Rectal smooth muscle tissue (tissue), 1 donor: ENCODE results near the gene PGPEP1.

Experiments
- H3K27ac ChIP-seq: one replicate; pipeline ENCODE4 v1.7.0; 2013; ENCODE audit warnings: low read depth, low read length, inconsistent platforms
- H3K27me3 ChIP-seq: one replicate; pipeline ENCODE4 v1.7.0; 2013; ENCODE audit warnings: low read length; ENCODE audit not compliant: control insufficient read depth, insufficient read depth
- H3K36me3 ChIP-seq: one replicate; pipeline ENCODE4 v1.7.0; 2013; ENCODE audit warnings: low read length; ENCODE audit not compliant: control insufficient read depth, insufficient read depth
- H3K4me1 ChIP-seq: one replicate; pipeline ENCODE4 v1.7.0; 2013; ENCODE audit warnings: low read length; ENCODE audit not compliant: control insufficient read depth, insufficient read depth
- H3K4me3 ChIP-seq: one replicate; pipeline ENCODE4 v1.7.0; 2013; ENCODE audit warnings: low read length
- H3K9ac ChIP-seq: one replicate; pipeline ENCODE4 v1.7.0; 2013; ENCODE audit warnings: low read length

Gene PGPEP1

GRCh38 chr19:18326772-18327171, 13.6 kb upstream of the PGPEP1 start:
- Histone ChIP-seq H3K36me3 (no peaks in the 10 kb centered on the region), H3K27me3 (no peaks in the 10 kb centered on the region), H3K27ac (no peak overlapping the region), H3K4me1 (peaks cover 24% of the 10 kb centered on the region), H3K4me3 (no peak overlapping the region), H3K9ac (no peak overlapping the region)

GRCh38 chr19:18328340-18329034, 11.9 kb upstream of the PGPEP1 start:
- peaks cover 13% of the 10 kb centered on the region for H3K4me1 ChIP-seq
- H3K27ac ChIP-seq, result peak overlapping the region; percentile 65
- H3K4me3 ChIP-seq, result peak overlapping the region; percentile 40
- no peak overlapping the region for H3K9ac ChIP-seq
- H3K36me3 ChIP-seq, result no peaks in the 10 kb centered on the region
- H3K27me3 ChIP-seq, result no peaks in the 10 kb centered on the region

- H3K4me1 ChIP-seq, result peaks cover 10% of the 10 kb centered on the region
- no peak overlapping the region for H3K9ac ChIP-seq
- H3K27ac ChIP-seq, result peak overlapping the region; percentile 65
- H3K4me3 ChIP-seq, result peak overlapping the region; percentile 40
- no peaks in the 10 kb centered on the region for H3K36me3 ChIP-seq
- H3K27me3 ChIP-seq, result no peaks in the 10 kb centered on the region
Measured at GRCh38 chr19:18329035-18329376, 11.4 kb upstream of the PGPEP1 start.

GRCh38 chr19:18330868-18331267, 9.5 kb upstream of the PGPEP1 start:
- peaks cover 10% of the 10 kb centered on the region for H3K4me1 ChIP-seq

GRCh38 chr19:18332917-18333530, 7.4 kb upstream of the PGPEP1 start:
- no peak overlapping the region for H3K4me3 ChIP-seq
- H3K9ac ChIP-seq, result no peak overlapping the region
- H3K27me3 ChIP-seq, result no peaks in the 10 kb centered on the region
- H3K27ac ChIP-seq, result no peak overlapping the region
- H3K4me1 ChIP-seq, result peaks cover 10% of the 10 kb centered on the region
- no peaks in the 10 kb centered on the region for H3K36me3 ChIP-seq

More at GRCh38 chr19:18330868-18331267, 9.5 kb upstream of the PGPEP1 start:
- Histone ChIP-seq H3K36me3 (no peaks in the 10 kb centered on the region), H3K27me3 (no peaks in the 10 kb centered on the region), H3K9ac (no peak overlapping the region), H3K4me3 (no peak overlapping the region), H3K27ac (no peak overlapping the region)

- Histone ChIP-seq H3K4me1 (peaks cover 8% of the 10 kb centered on the region), H3K27ac (no peak overlapping the region), H3K9ac (no peak overlapping the region), H3K4me3 (no peak overlapping the region), H3K27me3 (no peaks in the 10 kb centered on the region), H3K36me3 (no peaks in the 10 kb centered on the region)
Measured at GRCh38 chr19:18333680-18334079, 6.7 kb upstream of the PGPEP1 start.

- H3K36me3 ChIP-seq, result no peaks in the 10 kb centered on the region
- no peaks in the 10 kb centered on the region for H3K4me1 ChIP-seq
- H3K27me3 ChIP-seq, result no peaks in the 10 kb centered on the region
- no peak overlapping the region for H3K27ac ChIP-seq
- H3K9ac ChIP-seq, result no peak overlapping the region
- H3K4me3 ChIP-seq, result no peak overlapping the region
Measured at GRCh38 chr19:18336121-18336520, 4.3 kb upstream of the PGPEP1 start.

GRCh38 chr19:18338541-18338940, 1.9 kb upstream of the PGPEP1 start:
- Histone ChIP-seq H3K9ac (no peak overlapping the region), H3K36me3 (no peaks in the 10 kb centered on the region), H3K27me3 (no peaks in the 10 kb centered on the region), H3K4me3 (no peak overlapping the region), H3K4me1 (no peaks in the 10 kb centered on the region), H3K27ac (no peak overlapping the region)

GRCh38 chr19:18339723-18340122, 675 bp upstream of the PGPEP1 start:
- no peak overlapping the region for H3K27ac ChIP-seq
- H3K36me3 ChIP-seq, result peaks cover 1% of the 10 kb centered on the region
- H3K4me3 ChIP-seq, result peak overlapping the region; percentile 78
- no peak overlapping the region for H3K9ac ChIP-seq
- H3K27me3 ChIP-seq, result no peaks in the 10 kb centered on the region
- no peaks in the 10 kb centered on the region for H3K4me1 ChIP-seq

- Histone ChIP-seq H3K27ac (peak overlapping the region; percentile 80), H3K4me1 (no peaks in the 10 kb centered on the region), H3K9ac (peak overlapping the region; percentile 90), H3K4me3 (peak overlapping the region; percentile 78), H3K36me3 (peaks cover 5% of the 10 kb centered on the region), H3K27me3 (no peaks in the 10 kb centered on the region)
Measured at GRCh38 chr19:18340990-18341868, 831 bp downstream of the PGPEP1 start.

GRCh38 chr19:18342090-18342632, 1.8 kb downstream of the PGPEP1 start:
- H3K9ac ChIP-seq, result no peak overlapping the region
- H3K27me3 ChIP-seq, result no peaks in the 10 kb centered on the region
- no peak overlapping the region for H3K27ac ChIP-seq
- H3K4me1 ChIP-seq, result no peaks in the 10 kb centered on the region
- no peak overlapping the region for H3K4me3 ChIP-seq
- H3K36me3 ChIP-seq, result peaks cover 5% of the 10 kb centered on the region

- Histone ChIP-seq H3K9ac (no peak overlapping the region), H3K4me3 (no peak overlapping the region), H3K4me1 (no peaks in the 10 kb centered on the region), H3K27me3 (no peaks in the 10 kb centered on the region), H3K27ac (no peak overlapping the region), H3K36me3 (peaks cover 5% of the 10 kb centered on the region)
Measured at GRCh38 chr19:18344582-18344950, 4.2 kb downstream of the PGPEP1 start.
